HK-2 (cell line): ENCODE measurements around the gene SMCO2.

Source experiments
- DNase-seq: peaks from one replicate; pipeline ENCODE4 v3.0.0-alpha.2; 2018; ENCODE audit not compliant: unreplicated experiment

SMCO2 gene

GRCh38 chr12:27551172-27551840 is 104.8 kb downstream of the SMCO2 start:
- DNase-seq, result no peak
